IMR-90 (cell line): ENCODE results near the gene RIPK1. TPM values are rescaled to one million over a fixed set of nuclear protein-coding genes. Genes with fewer than 3 reads are reported as not detected.

Experiments
- ATAC-seq: fragments of 200-7000 bp; cut with Tn5 transposase; 2 replicates; pipeline ENCODE4 v1.9.1; 2020; ENCODE audit warnings: low read depth, mild to moderate bottlenecking, moderate library complexity
- BruUV-seq: library from RNA; stranded (reverse); fragments of 400-500 nt; replicated peaks from 2 replicates; lab custom pipeline; 2021; lab: Mats Ljungman, UMichigan
- CTCF ChIA-PET: fragments of 300-600 bp; formaldehyde crosslinking; extraction: SDS; loops from one replicate; lab custom pipeline; 2021; ENCODE audit warnings: antibody characterized with exemption; lab: Yijun Ruan, JAX
- POLR2A ChIA-PET: fragments of 300-600 bp; sonication (Branson Sonifier 250); formaldehyde crosslinking; loops from one replicate; lab custom pipeline; 2022; ENCODE audit warnings: antibody characterized with exemption; ENCODE audit not compliant: unreplicated experiment; lab: Charles Lee
- DNase-seq: peaks from one replicate; pipeline ENCODE4 v3.0.0; 2013
- H2AFZ ChIP-seq: replicated peaks from 2 replicates; pipeline ENCODE3; 2013; ENCODE audit warnings: low read length, mild to moderate bottlenecking; ENCODE audit not compliant: poor library complexity
- H2AK5ac ChIP-seq: 2 replicates; pipeline ENCODE4 v1.6.1; 2013; ENCODE audit warnings: low read depth, low read length, inconsistent platforms
- H2AK9ac ChIP-seq: replicated peaks from 2 replicates; pipeline ENCODE3; 2013; ENCODE audit warnings: mild to moderate bottlenecking, low read depth, low read length, moderate library complexity; ENCODE audit not compliant: poor library complexity
- H2BK120ac ChIP-seq: 2 replicates; pipeline ENCODE4 v1.6.1; 2013; ENCODE audit warnings: low read depth, low read length, inconsistent platforms
- H2BK15ac ChIP-seq: 3 replicates; pipeline ENCODE4 v1.6.1; 2013; ENCODE audit warnings: low read depth, low read length, inconsistent platforms
- H2BK20ac ChIP-seq: 2 replicates; pipeline ENCODE4 v1.6.1; 2013; ENCODE audit warnings: low read depth, mild to moderate bottlenecking, inconsistent platforms, low read length, moderate library complexity
- H2BK5ac ChIP-seq: 2 replicates; pipeline ENCODE4 v1.6.1; 2013; ENCODE audit warnings: mild to moderate bottlenecking, low read depth, low read length, inconsistent platforms; ENCODE audit not compliant: poor library complexity, severe bottlenecking
- H3K14ac ChIP-seq: replicated peaks from 2 replicates; pipeline ENCODE4 v1.6.1; 2013; ENCODE audit warnings: low read depth, low read length, inconsistent platforms
- H3K18ac ChIP-seq: 2 replicates; pipeline ENCODE4 v1.6.1; 2013; ENCODE audit warnings: low read depth, low read length, control low read depth
- H3K23ac ChIP-seq: 2 replicates; pipeline ENCODE4 v1.6.1; 2013; ENCODE audit warnings: low read depth, low read length, inconsistent platforms
- H3K27ac ChIP-seq: 2 replicates; pipeline ENCODE4 v1.5.1; 2013; ENCODE audit warnings: mild to moderate bottlenecking, control low read depth, low read length; ENCODE audit not compliant: insufficient read depth
- H3K27me3 ChIP-seq: 2 replicates; pipeline ENCODE4 v1.6.1; 2013; ENCODE audit warnings: low read length; ENCODE audit not compliant: control insufficient read depth, insufficient read depth
- H3K36me3 ChIP-seq: 2 replicates; pipeline ENCODE4 v1.6.1; 2013; ENCODE audit warnings: low read length, mixed read lengths; ENCODE audit not compliant: control insufficient read depth, insufficient read depth
- H3K4ac ChIP-seq: 2 replicates; pipeline ENCODE4 v1.6.1; 2013; ENCODE audit warnings: low read depth, low read length, inconsistent platforms
- H3K4me1 ChIP-seq: 2 replicates; pipeline ENCODE4 v1.6.1; 2013; ENCODE audit warnings: low read length, mixed read lengths; ENCODE audit not compliant: control insufficient read depth, insufficient read depth
- H3K4me2 ChIP-seq: 2 replicates; pipeline ENCODE4 v1.6.1; 2013; ENCODE audit warnings: low read depth, mild to moderate bottlenecking, control low read depth, low read length, moderate library complexity
- H3K4me3 ChIP-seq: 2 replicates; pipeline ENCODE4 v1.5.1; 2013; ENCODE audit warnings: low read depth, mild to moderate bottlenecking, control low read depth, low read length, moderate library complexity; ENCODE audit not compliant: insufficient read depth
- H3K56ac ChIP-seq: 2 replicates; pipeline ENCODE4 v1.6.1; 2013; ENCODE audit warnings: low read length, inconsistent platforms; ENCODE audit not compliant: insufficient read depth; ENCODE audit errors: extremely low read depth
- H3K79me1 ChIP-seq, 2 experiments: 2 replicates each; pipeline ENCODE4 v1.6.1; 2013; ENCODE audit warnings: low read length in 2 of 2, inconsistent platforms in 1 of 2, low read depth in 1 of 2
- H3K9ac ChIP-seq: 2 replicates; pipeline ENCODE4 v1.6.1; 2013; ENCODE audit warnings: low read depth, low read length, control low read depth
- H3K9me1 ChIP-seq: 2 replicates; pipeline ENCODE4 v1.6.1; 2013; ENCODE audit warnings: low read length, inconsistent platforms; ENCODE audit not compliant: insufficient read depth
- H3K9me3 ChIP-seq: 2 replicates; pipeline ENCODE4 v1.6.1; 2013; ENCODE audit warnings: low read length; ENCODE audit not compliant: control insufficient read depth, insufficient read depth
- H4K20me1 ChIP-seq: 2 replicates; pipeline ENCODE4 v1.6.1; 2013; ENCODE audit warnings: low read length, inconsistent platforms; ENCODE audit not compliant: insufficient read depth
- H4K5ac ChIP-seq: 2 replicates; pipeline ENCODE4 v1.6.1; 2013; ENCODE audit warnings: mild to moderate bottlenecking, low read depth, low read length, control low read depth
- H4K8ac ChIP-seq, 2 experiments: 2 replicates each; pipeline ENCODE4 v1.6.1; 2013; ENCODE audit warnings: low read depth in 2 of 2, low read length in 2 of 2, control low read depth in 1 of 2, inconsistent platforms in 1 of 2
- H4K91ac ChIP-seq: 2 replicates; pipeline ENCODE4 v1.6.1; 2013; ENCODE audit warnings: low read depth, low read length, inconsistent platforms; ENCODE audit not compliant: insufficient read depth
- BHLHE40 ChIP-seq: fragments of 150-350 bp; IDR thresholded peaks from 2 replicates; pipeline ENCODE4 v1.6.1; 2016; ENCODE audit warnings: mild to moderate bottlenecking, low read depth, low read length
- CEBPB ChIP-seq: IDR thresholded peaks from 2 replicates; pipeline ENCODE4 v1.6.1; 2012; ENCODE audit warnings: low read depth, low read length, improper control_type of control experiment
- CHD1 ChIP-seq: IDR thresholded peaks from 2 replicates; pipeline ENCODE4 v1.6.1; 2012; ENCODE audit warnings: low read depth, low read length, improper control_type of control experiment
- FOS ChIP-seq: fragments of 150-350 bp; IDR thresholded peaks from 2 replicates; pipeline ENCODE4 v1.6.1; 2016; ENCODE audit warnings: low read depth, low read length
- MAFK ChIP-seq: IDR thresholded peaks from 2 replicates; pipeline ENCODE4 v1.6.1; 2012; ENCODE audit warnings: low read depth, low read length, improper control_type of control experiment
- MAZ ChIP-seq: IDR thresholded peaks from 2 replicates; pipeline ENCODE4 v1.6.1; 2012; ENCODE audit warnings: low read depth, mild to moderate bottlenecking, low read length, improper control_type of control experiment, moderate library complexity, borderline replicate concordance
- MXI1 ChIP-seq: IDR thresholded peaks from 2 replicates; pipeline ENCODE4 v1.6.1; 2012; ENCODE audit warnings: low read depth, mild to moderate bottlenecking, low read length, moderate library complexity, borderline replicate concordance
- NFE2L2 ChIP-seq: fragments of 150-350 bp; IDR thresholded peaks from 2 replicates; pipeline ENCODE4 v1.6.1; 2016; ENCODE audit warnings: low read depth, mild to moderate bottlenecking, low read length
- POLR2A ChIP-seq: IDR thresholded peaks from 2 replicates; pipeline ENCODE4 v1.6.1; 2012; ENCODE audit warnings: mild to moderate bottlenecking, low read depth, low read length
- RAD21 ChIP-seq: IDR thresholded peaks from 2 replicates; pipeline ENCODE4 v1.6.1; 2012; ENCODE audit warnings: low read length, improper control_type of control experiment
- RCOR1 ChIP-seq: IDR thresholded peaks from 2 replicates; pipeline ENCODE4 v1.6.1; 2012; ENCODE audit warnings: mild to moderate bottlenecking, low read length, improper control_type of control experiment; ENCODE audit not compliant: insufficient replicate concordance
- RFX5 ChIP-seq: IDR thresholded peaks from 2 replicates; pipeline ENCODE4 v1.8.0; 2012; ENCODE audit warnings: low read depth, mild to moderate bottlenecking, low read length, moderate library complexity
- SMC3 ChIP-seq: fragments of 150-350 bp; IDR thresholded peaks from 2 replicates; pipeline ENCODE4 v1.6.1; 2016; ENCODE audit warnings: low read depth, mild to moderate bottlenecking, antibody characterized with exemption, low read length, moderate library complexity
- WGBS, 2 experiments: methylation state at CpG; one replicate each; pipeline versions ENCODE4 v1.1.5 to v1.1.7; 2013; ENCODE audit warnings: missing lambda C conversion rate in 2 of 2; ENCODE audit not compliant: insufficient read length in 1 of 2; ENCODE audit errors: extremely low coverage in 2 of 2; 5-methylcytosine and 5-hydroxymethylcytosine counted together
- dilution Hi-C: fragments of 300-500 bp; cut with HindIII; formaldehyde crosslinking; loops from one replicate; pipeline ENCODE4 v1.14.3; 2018; ENCODE audit warnings: low sequenced_read_pairs; ENCODE audit not compliant: unreplicated experiment
- in situ Hi-C: fragments of 300-500 bp; cut with MboI; formaldehyde crosslinking; loops from 3 replicates; pipeline ENCODE4 v1.14.3; 2019; ENCODE audit warnings: low sequenced_read_pairs, inconsistent platforms, mixed read lengths
- intact Hi-C: fragments of 100-400 bp; cut with micrococcal nuclease; formaldehyde crosslinking; loops from 2 replicates; pipeline ENCODE4 v1.10.0; 2022
- polyA plus RNA-seq, 3 experiments: library from polyadenylated mRNA; depleted of rRNA; stranded (reverse); fragments of >200 nt; gene quantifications; 2 replicates each; pipeline ENCODE4 v1.2.3, GENCODE V29; 2012; ENCODE audit warnings: low replicate concordance in 1 of 3
- total RNA-seq: library from RNA; depleted of rRNA; stranded (reverse); fragments of >200 nt; gene quantifications from 2 replicates; pipeline ENCODE4 v1.2.3, GENCODE V29; 2012
- TF ChIP-seq, protein P1 (sequence below): conservative IDR thresholded peaks from 2 replicates; pipeline ENCODE4 v1.5.1; 2012; ENCODE audit warnings: mild to moderate bottlenecking, low read depth, low read length, improper control_type of control experiment
- TF ChIP-seq, protein P2 (sequence below): fragments of 150-350 bp; IDR thresholded peaks from 2 replicates; pipeline ENCODE4 v1.6.1; 2017; ENCODE audit warnings: mild to moderate bottlenecking, antibody characterized with exemption, low read length, low read depth
- TF ChIP-seq, protein P3 (sequence below): fragments of 150-350 bp; IDR thresholded peaks from 2 replicates; pipeline ENCODE4 v1.6.1; 2016; ENCODE audit warnings: low read depth, mild to moderate bottlenecking, low read length, moderate library complexity, borderline replicate concordance

The RIPK1 gene
- total and polyA plus RNA-seq, 2 of the 4 experiments (the other 2 are of a cell fraction) = 12.6 to 25.6 TPM

DNA sequence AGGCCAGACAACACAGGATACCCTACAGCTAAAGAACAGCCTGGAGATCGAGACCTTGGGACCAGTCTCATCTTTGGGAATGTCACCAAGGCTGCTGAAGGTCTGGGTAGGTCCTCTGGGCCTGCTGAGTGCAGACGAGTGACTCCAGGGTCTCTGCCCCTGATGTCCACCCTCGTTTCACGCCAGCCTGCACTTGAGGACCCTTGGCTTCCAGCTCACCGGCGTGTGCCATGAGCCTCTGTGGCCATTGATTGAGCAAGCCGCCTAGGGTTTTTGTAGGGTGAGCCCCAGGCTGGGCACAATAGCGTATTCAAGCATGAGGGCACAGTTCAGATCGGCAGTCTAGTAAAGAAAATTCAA is 54.5 kb downstream of the RIPK1 start:
- Histone ChIP-seq H2BK120ac (no peak overlapping the region), H3K4me2 (no peak overlapping the region), H4K5ac (no peak overlapping the region), H2BK5ac (no peak overlapping the region), H3K9ac (no peak overlapping the region), H2AK9ac (no peak overlapping the region), H3K56ac (no peak overlapping the region), H4K8ac (no peak overlapping the region), H4K20me1 (no peaks in the 10 kb centered on the region), H4K91ac (no peak overlapping the region), H3K4me1 (no peaks in the 10 kb centered on the region), H3K23ac (no peak overlapping the region), H2AFZ (no peak overlapping the region), H2BK15ac (no peak overlapping the region), H3K27me3 (no peaks in the 10 kb centered on the region), H3K9me1 (no peaks in the 10 kb centered on the region; the same call in 1 of the 2 replicates), H2AK5ac (no peak overlapping the region), H3K9me3 (no peaks in the 10 kb centered on the region), H3K79me1 (peaks cover 8 to 12% of the 10 kb centered on the region in 2 experiments), H3K4me3 (no peak overlapping the region), H3K14ac (no peak overlapping the region), H3K36me3 (no peaks in the 10 kb centered on the region), H3K18ac (no peak overlapping the region), H3K27ac (no peak overlapping the region), H3K4ac (no peak overlapping the region), H2BK20ac (no peak overlapping the region)
- ChIA-PET CTCF (interaction anchor here (1.0 to 1.1 kb wide), 2 partner anchors 16 to 129 kb away, joined by 3 read pairs; no protein-coding TSS in a partner anchor), POLR2A (no interaction called here)
- intact Hi-C loops = no loop called here
- DNase-seq (no peak), ATAC-seq (no peak)
- in situ Hi-C loops = loop anchor here (25.0 kb wide), 1 partner anchor 864 kb away; no protein-coding TSS in a partner anchor
- dilution Hi-C loops = no loop called here
- 98% methylated on average over 5 of the region's 9 CpGs; no CpG with 5 or more reads in 1 of the 2 experiments for WGBS, 2 experiments
- BruUV-seq = no TSS peak
- TF ChIP-seq, protein P1, sequence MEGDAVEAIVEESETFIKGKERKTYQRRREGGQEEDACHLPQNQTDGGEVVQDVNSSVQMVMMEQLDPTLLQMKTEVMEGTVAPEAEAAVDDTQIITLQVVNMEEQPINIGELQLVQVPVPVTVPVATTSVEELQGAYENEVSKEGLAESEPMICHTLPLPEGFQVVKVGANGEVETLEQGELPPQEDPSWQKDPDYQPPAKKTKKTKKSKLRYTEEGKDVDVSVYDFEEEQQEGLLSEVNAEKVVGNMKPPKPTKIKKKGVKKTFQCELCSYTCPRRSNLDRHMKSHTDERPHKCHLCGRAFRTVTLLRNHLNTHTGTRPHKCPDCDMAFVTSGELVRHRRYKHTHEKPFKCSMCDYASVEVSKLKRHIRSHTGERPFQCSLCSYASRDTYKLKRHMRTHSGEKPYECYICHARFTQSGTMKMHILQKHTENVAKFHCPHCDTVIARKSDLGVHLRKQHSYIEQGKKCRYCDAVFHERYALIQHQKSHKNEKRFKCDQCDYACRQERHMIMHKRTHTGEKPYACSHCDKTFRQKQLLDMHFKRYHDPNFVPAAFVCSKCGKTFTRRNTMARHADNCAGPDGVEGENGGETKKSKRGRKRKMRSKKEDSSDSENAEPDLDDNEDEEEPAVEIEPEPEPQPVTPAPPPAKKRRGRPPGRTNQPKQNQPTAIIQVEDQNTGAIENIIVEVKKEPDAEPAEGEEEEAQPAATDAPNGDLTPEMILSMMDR = no peak
- TF ChIP-seq POLR2A (no peak), SMC3 (no peak), NFE2L2 (no peak), MXI1 (no peak), RAD21 (no peak), BHLHE40 (no peak), MAFK (no peak), CEBPB (no peak), MAZ (no peak), RFX5 (no peak), RCOR1 (no peak), FOS (no peak), CHD1 (no peak)
- TF ChIP-seq, protein P2, sequence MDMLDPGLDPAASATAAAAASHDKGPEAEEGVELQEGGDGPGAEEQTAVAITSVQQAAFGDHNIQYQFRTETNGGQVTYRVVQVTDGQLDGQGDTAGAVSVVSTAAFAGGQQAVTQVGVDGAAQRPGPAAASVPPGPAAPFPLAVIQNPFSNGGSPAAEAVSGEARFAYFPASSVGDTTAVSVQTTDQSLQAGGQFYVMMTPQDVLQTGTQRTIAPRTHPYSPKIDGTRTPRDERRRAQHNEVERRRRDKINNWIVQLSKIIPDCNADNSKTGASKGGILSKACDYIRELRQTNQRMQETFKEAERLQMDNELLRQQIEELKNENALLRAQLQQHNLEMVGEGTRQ = no peak
- TF ChIP-seq, protein P3, sequence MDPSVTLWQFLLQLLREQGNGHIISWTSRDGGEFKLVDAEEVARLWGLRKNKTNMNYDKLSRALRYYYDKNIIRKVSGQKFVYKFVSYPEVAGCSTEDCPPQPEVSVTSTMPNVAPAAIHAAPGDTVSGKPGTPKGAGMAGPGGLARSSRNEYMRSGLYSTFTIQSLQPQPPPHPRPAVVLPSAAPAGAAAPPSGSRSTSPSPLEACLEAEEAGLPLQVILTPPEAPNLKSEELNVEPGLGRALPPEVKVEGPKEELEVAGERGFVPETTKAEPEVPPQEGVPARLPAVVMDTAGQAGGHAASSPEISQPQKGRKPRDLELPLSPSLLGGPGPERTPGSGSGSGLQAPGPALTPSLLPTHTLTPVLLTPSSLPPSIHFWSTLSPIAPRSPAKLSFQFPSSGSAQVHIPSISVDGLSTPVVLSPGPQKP = no peak
